Skeletal muscle satellite cell (primary cell): ENCODE data around the gene USH2A.

Experiments
- H3K27me3 ChIP-seq: 2 replicates; pipeline ENCODE4 v1.7.0; 2013; ENCODE audit warnings: low read length; ENCODE audit not compliant: control insufficient read depth, insufficient read depth
- H3K36me3 ChIP-seq: 2 replicates; pipeline ENCODE4 v1.7.0; 2013; ENCODE audit warnings: mild to moderate bottlenecking, control low read depth, low read length; ENCODE audit not compliant: insufficient read depth
- H3K4me1 ChIP-seq: 2 replicates; pipeline ENCODE4 v1.7.0; 2013; ENCODE audit warnings: low read length; ENCODE audit not compliant: control insufficient read depth, insufficient read depth
- H3K4me2 ChIP-seq: 2 replicates; pipeline ENCODE4 v1.7.0; 2013; ENCODE audit warnings: mild to moderate bottlenecking, low read length
- H3K4me3 ChIP-seq: 2 replicates; pipeline ENCODE4 v1.7.0; 2013; ENCODE audit warnings: low read length
- H3K9ac ChIP-seq: 2 replicates; pipeline ENCODE4 v1.7.0; 2013; ENCODE audit warnings: mild to moderate bottlenecking, low read depth, low read length, moderate library complexity
- H3K9me3 ChIP-seq: replicated peaks from 2 replicates; pipeline ENCODE4 v1.7.0; 2013; ENCODE audit warnings: mild to moderate bottlenecking, control low read depth, low read length

The USH2A gene

GRCh38 chr1:215888159-215888558 is 535.1 kb downstream of the USH2A start:
- H3K9ac ChIP-seq: no peak overlapping the region
- peaks cover 9% of the 10 kb centered on the region for H3K4me1 ChIP-seq
- no peaks in the 10 kb centered on the region for H3K27me3 ChIP-seq
- no peaks in the 10 kb centered on the region for H3K9me3 ChIP-seq
- no peaks in the 10 kb centered on the region for H3K36me3 ChIP-seq
- H3K4me2 ChIP-seq: no peak overlapping the region
- no peak overlapping the region for H3K4me3 ChIP-seq

GRCh38 chr1:215887627-215888026 is 535.6 kb downstream of the USH2A start:
- Histone ChIP-seq H3K9ac (no peak overlapping the region), H3K4me2 (no peak overlapping the region), H3K36me3 (no peaks in the 10 kb centered on the region), H3K4me3 (no peak overlapping the region), H3K4me1 (peaks cover 9% of the 10 kb centered on the region), H3K27me3 (no peaks in the 10 kb centered on the region), H3K9me3 (no peaks in the 10 kb centered on the region)

GRCh38 chr1:215883004-215883403 is 540.2 kb downstream of the USH2A start:
- Histone ChIP-seq H3K9me3 (no peaks in the 10 kb centered on the region), H3K9ac (no peak overlapping the region), H3K4me1 (no peaks in the 10 kb centered on the region), H3K4me3 (no peak overlapping the region), H3K27me3 (no peaks in the 10 kb centered on the region), H3K4me2 (no peak overlapping the region), H3K36me3 (no peaks in the 10 kb centered on the region)

- Histone ChIP-seq H3K4me3 (no peak overlapping the region), H3K9me3 (no peaks in the 10 kb centered on the region), H3K4me1 (no peaks in the 10 kb centered on the region), H3K36me3 (no peaks in the 10 kb centered on the region), H3K9ac (no peak overlapping the region), H3K4me2 (no peak overlapping the region), H3K27me3 (no peaks in the 10 kb centered on the region)
These were observed 544.4 kb downstream of the USH2A start for GRCh38 chr1:215878843-215879242.

- H3K27me3 ChIP-seq: no peaks in the 10 kb centered on the region
- H3K4me1 ChIP-seq: no peaks in the 10 kb centered on the region
- no peaks in the 10 kb centered on the region for H3K36me3 ChIP-seq
- H3K4me3 ChIP-seq: no peak overlapping the region
- H3K4me2 ChIP-seq: no peak overlapping the region
- H3K9ac ChIP-seq: no peak overlapping the region
- H3K9me3 ChIP-seq: no peaks in the 10 kb centered on the region
These were observed 545.1 kb downstream of the USH2A start for GRCh38 chr1:215878128-215878527.

- Histone ChIP-seq H3K4me3 (no peak overlapping the region), H3K36me3 (no peaks in the 10 kb centered on the region), H3K9me3 (no peaks in the 10 kb centered on the region), H3K27me3 (no peaks in the 10 kb centered on the region), H3K4me2 (no peak overlapping the region), H3K4me1 (no peaks in the 10 kb centered on the region), H3K9ac (no peak overlapping the region)
These were observed 545.7 kb downstream of the USH2A start for GRCh38 chr1:215877452-215877951.

- H3K27me3 ChIP-seq: no peaks in the 10 kb centered on the region
- H3K9ac ChIP-seq: no peak overlapping the region
- H3K9me3 ChIP-seq: no peaks in the 10 kb centered on the region
- H3K4me2 ChIP-seq: no peak overlapping the region
- H3K4me1 ChIP-seq: no peaks in the 10 kb centered on the region
- H3K4me3 ChIP-seq: no peak overlapping the region
- H3K36me3 ChIP-seq: no peaks in the 10 kb centered on the region
These were observed 547.5 kb downstream of the USH2A start for GRCh38 chr1:215875712-215876111.

- H3K36me3 ChIP-seq: no peaks in the 10 kb centered on the region
- H3K9me3 ChIP-seq: no peaks in the 10 kb centered on the region
- H3K4me3 ChIP-seq: no peak overlapping the region
These were observed 548.0 kb downstream of the USH2A start for GRCh38 chr1:215875236-215875635.

GRCh38 chr1:215872658-215873057 is 550.6 kb downstream of the USH2A start:
- no peak overlapping the region for H3K4me2 ChIP-seq
- H3K9me3 ChIP-seq: no peaks in the 10 kb centered on the region
- no peaks in the 10 kb centered on the region for H3K4me1 ChIP-seq
- H3K9ac ChIP-seq: no peak overlapping the region
- no peaks in the 10 kb centered on the region for H3K27me3 ChIP-seq
- no peaks in the 10 kb centered on the region for H3K36me3 ChIP-seq
- H3K4me3 ChIP-seq: no peak overlapping the region

More at GRCh38 chr1:215875236-215875635, 548.0 kb downstream of the USH2A start:
- no peak overlapping the region for H3K9ac ChIP-seq
- no peaks in the 10 kb centered on the region for H3K4me1 ChIP-seq
- H3K27me3 ChIP-seq: no peaks in the 10 kb centered on the region
- no peak overlapping the region for H3K4me2 ChIP-seq

- no peaks in the 10 kb centered on the region for H3K9me3 ChIP-seq
- no peak overlapping the region for H3K9ac ChIP-seq
- no peaks in the 10 kb centered on the region for H3K27me3 ChIP-seq
- H3K4me2 ChIP-seq: no peak overlapping the region
- no peak overlapping the region for H3K4me3 ChIP-seq
- no peaks in the 10 kb centered on the region for H3K36me3 ChIP-seq
- no peaks in the 10 kb centered on the region for H3K4me1 ChIP-seq
These were observed 554.7 kb downstream of the USH2A start for GRCh38 chr1:215868500-215868899.

GRCh38 chr1:215865060-215865459 is 558.2 kb downstream of the USH2A start:
- no peaks in the 10 kb centered on the region for H3K27me3 ChIP-seq
- no peak overlapping the region for H3K9ac ChIP-seq
- H3K9me3 ChIP-seq: no peaks in the 10 kb centered on the region
- no peaks in the 10 kb centered on the region for H3K36me3 ChIP-seq
- H3K4me1 ChIP-seq: no peaks in the 10 kb centered on the region
- no peak overlapping the region for H3K4me2 ChIP-seq
- H3K4me3 ChIP-seq: no peak overlapping the region

- no peak overlapping the region for H3K9ac ChIP-seq
- no peaks in the 10 kb centered on the region for H3K36me3 ChIP-seq
- no peak overlapping the region for H3K4me2 ChIP-seq
- no peaks in the 10 kb centered on the region for H3K9me3 ChIP-seq
- no peaks in the 10 kb centered on the region for H3K27me3 ChIP-seq
- no peak overlapping the region for H3K4me3 ChIP-seq
- H3K4me1 ChIP-seq: no peaks in the 10 kb centered on the region
These were observed 559.5 kb downstream of the USH2A start for GRCh38 chr1:215863796-215864195.
